Caki2 (cell line): Measurements from ENCODE around the gene PRKCH. TPM values are rescaled to one million over a fixed set of nuclear protein-coding genes. Genes with fewer than 3 reads are reported as not detected.

Experiments used
- DNase-seq: peaks from one replicate; pipeline ENCODE4 v3.0.0-alpha.2; 2015; ENCODE audit warnings: low read depth
- in situ Hi-C: cut with HindIII; loops from 2 replicates; pipeline ENCODE4 v1.10.0; 2016; ENCODE audit warnings: low sequenced_read_pairs, low pct_unique_long_range_greater_than_20kb, mixed read lengths
- total RNA-seq: library from RNA; depleted of rRNA; stranded (reverse); fragments of >200 nt; shearing (Covaris generic); gene quantifications from 2 replicates; pipeline ENCODE4 v1.2.3, GENCODE V29; 2014; ENCODE audit warnings: low replicate concordance

PRKCH gene
- total RNA-seq, 1 experiment from 2014 or later, result 1.6 TPM

DNA sequence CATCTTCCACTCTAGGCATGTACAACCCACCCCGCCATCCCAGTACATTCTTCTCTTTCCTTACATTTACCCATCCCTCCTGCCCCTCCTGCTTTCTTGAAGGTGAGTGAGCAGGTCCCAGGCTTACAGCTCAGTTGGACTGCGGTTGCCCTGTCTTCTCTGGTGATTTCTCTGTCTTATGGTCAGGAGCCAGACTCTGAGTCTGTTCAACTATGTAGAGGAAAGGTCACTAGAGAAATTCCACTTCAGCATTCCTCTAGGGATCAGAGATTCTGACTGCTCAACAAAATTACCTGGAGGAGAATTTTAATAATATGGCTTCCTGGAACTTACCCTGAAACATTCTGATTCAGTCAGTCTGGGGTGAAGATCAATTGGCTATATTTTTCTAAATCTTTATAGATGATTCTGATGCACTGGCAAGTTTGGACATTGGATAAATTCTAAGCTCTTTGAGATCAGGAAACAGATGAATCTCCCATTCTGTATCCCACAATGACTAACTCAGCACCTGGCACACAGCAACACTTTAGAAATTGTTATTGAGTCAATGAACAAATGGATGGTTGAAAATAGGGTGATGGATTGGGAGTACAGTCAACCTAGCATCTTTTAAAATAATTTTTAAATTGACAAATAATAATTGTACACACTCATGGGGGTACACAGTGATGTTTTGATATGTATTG is 245.3 kb downstream of the PRKCH start:
- in situ Hi-C loops, result no loop called here
- DNase-seq, result no peak

DNA sequence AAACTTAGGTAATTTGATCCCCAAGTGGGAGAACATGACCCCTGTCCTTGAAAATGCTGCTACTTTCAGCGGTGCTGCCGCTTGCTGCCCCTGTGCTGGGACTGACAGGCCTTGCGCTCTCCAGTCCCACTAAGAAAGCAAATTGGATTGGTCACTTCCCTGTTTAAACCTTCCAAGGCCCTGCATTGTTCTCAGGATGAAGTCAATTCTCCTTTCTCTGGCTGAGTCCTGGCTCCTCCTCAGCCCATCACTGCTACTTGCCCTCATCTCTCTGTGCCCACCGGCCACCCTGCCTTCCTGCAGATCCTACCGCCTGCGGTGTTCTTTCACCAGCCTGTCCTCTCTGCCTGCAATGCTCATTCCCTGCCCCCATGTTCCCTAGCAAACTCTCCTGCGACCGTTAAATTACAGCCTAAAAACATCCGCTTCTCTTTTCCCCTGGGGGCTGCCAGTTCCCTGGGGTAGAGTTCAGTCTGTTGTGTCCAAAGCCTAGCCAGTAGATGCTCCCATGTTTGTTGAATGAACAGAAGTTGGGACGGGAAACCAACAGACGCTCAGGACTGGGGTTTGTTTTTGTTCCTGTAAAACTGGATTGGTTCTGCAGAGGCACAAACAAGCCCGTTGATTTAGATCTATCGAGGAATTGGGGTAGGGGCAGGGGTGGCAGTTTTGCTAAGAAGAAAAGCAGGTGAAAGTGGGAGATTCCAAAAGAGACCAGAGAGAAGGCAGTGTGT is 246.6 kb downstream of the PRKCH start:
- in situ Hi-C loops, result no loop called here

DNA sequence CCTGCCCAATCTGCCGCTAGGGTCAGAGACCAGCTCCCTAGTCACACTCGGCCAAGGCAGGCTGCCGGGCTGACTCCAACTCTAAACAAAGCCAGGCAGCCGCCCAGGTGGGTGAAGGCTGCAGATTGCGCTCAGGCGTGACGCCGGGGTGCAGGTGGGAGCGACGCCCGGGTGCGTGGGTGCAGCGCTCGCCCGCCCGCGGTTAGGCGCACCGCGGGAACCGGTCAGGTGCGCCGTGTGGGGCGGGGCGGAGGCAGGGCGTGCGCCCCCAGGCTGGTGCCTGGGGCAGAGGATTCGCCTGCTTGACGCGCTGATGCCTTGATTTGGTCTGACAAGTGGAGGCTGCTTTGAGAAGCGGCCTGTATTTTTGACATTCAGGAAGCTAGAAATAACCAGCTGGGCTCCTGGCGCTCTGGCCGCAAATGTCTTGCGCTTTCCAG is 247.2 kb downstream of the PRKCH start:
- no peak for DNase-seq
- in situ Hi-C loops, result no loop called here

More for the DNA sequence above, 246.6 kb downstream of the PRKCH start:
- DNase-seq, result no peak

DNA sequence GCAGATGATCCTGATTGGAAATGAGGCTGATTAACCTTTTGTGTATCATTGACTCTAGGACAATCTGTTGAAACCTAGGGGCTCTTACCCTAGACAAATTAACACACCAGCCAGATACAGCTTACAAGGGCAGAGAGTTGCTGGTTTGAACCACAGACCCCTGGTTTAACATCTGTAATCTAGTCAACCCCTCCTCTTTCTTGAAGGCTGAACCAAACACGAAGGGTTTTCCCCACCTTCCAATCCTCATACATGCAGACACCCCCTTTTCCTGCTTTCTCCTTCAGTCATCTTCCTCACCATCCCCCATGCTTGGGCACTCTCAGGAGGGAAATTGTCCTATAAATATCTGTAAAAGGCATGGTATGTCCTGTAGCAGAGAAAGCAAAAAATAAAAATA is 247.9 kb downstream of the PRKCH start:
- no peak for DNase-seq
- in situ Hi-C loops, result no loop called here

DNA sequence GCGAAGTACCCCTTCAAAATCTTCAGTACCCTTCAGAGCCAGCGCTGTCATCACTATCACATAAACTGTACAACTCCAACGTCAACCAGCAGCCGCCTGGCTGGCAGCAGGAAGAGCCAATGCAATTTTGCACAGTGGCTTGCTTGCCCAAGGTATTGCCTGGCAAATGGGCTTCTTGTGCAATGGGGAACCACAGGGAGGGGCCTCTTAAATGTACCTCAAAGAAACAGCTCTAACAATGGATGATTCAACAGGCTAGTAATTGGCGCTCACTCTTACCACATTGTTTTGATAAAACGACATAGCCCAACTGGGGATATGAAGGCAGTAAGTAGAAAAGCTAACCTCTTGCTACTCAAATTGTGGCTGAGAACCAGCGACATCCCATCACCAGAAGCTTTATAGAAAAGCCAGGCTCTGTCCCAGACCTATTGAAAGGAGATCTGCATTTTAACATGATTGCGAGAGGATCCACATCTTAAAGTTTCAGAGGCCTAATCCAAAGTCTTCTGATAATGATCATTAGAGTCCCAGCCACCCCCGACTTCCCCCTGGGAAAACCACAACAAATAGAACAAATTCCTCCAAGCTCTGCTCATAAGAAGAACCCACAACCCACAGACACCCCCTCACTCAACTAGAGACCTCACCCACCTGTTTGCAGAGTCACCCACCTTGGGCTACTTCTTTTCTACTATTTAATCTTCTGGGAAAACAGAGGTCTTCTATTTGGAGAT is 248.6 kb downstream of the PRKCH start:
- in situ Hi-C loops, result no loop called here
- DNase-seq, result no peak

DNA sequence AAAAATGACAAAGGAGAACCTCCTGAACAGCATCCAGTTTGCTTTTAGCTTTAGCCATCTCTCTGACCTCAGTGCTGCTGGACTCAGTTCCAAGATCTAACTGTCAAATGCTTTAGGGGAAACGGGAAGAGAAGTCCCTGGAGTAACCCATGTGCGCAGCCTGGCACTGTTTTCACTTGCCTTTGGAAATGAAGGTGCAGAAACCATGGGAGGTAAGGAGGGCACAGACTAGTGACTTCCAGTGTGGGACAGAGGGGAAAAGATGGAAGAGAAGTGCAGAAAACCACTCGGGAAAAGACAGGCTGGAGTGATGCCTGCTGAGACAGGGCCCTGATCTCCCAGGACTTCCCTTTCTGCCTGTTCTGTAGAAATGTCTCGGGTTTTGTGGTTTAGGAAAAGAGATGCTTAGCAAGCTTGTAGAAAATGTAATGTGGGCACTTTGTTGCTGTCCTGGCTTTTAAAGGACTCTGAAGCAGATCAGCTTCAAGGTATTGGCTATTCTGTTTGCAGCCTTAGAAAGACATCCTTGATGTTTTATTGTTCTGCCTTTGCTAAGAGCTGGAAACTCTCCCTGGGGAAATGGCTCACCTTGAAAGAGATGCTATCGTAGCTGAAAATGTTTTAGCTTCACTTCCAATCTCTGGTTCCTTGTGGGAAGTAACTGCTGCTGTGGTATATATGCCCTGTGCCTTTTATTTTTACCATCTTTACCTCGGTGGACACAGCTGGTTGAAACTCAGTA is 249.3 kb downstream of the PRKCH start:
- in situ Hi-C loops, result no loop called here
- DNase-seq, result no peak

DNA sequence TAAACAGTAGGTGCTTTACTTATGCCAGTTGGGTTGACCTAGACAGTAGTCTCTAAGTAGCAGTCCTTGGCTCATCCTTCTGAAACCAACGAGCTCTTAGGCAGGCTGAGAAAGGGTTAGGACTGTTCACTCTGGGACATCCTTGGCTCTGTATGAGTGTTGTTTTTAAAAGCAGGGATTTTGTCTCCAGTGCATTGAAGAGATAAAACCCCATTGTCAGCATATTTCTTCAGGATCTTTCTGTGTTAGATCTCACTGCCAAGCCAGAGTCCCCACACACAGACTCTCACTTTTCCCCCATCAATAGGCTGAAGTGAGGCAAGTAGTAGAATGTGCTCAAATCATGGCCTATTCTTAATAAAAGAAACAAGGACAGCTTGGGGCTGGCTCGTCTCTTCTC is 250.5 kb downstream of the PRKCH start:
- in situ Hi-C loops, result no loop called here
- DNase-seq, result no peak

DNA sequence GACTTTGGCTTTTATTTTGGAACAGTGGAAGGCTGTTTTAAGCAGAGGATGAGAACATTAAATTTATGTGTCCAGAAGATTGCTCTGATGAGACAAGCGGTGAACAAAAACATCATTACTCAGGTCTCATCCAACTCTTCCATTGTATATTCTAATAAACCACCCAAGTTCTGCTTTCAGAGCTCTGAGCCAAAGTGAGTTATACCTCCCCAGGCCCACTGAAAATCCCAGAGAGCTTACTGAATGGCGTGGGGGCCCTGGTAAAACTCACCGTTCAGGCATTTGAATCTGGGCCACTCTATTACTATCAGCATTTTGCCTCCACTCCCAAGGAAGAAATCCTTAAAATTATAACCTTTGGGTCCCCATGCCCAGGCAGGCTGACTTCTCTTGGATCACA is 251.9 kb downstream of the PRKCH start:
- in situ Hi-C loops, result no loop called here

DNA sequence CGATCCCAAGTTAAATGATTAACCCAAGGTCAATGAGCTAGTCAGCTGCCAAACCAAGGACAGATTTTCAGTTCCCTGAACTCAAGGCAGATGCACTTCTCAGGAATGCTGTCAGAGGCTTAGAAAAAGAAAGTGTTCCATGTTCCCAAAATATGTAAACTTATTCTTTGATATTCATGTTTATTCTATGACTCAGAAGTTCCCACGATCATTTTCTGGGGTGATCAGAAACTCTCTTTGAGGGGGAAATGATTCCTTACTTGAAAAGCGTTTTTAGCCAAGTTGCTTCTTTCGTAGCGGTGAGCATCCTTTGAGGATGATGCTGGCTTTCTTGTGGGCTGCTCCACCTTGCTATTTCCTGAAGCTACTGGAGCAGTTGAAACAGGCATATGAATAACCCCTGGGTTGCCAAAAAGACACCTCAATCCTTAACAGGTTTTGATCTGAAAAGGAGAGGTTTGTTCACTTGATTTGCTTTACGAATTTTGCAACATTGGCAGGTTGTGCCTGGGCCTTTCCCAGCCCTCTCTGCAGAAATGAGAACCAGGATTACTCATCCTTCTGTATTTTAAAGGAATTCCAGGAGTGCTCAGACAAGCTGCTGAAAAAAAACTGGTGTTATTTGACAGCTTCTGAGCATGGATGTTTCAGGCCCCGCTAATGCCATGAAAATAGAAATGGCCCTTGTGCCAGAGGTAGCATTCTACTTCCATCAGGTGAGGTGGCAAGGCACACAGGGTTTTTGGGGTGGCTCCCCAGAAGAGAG is 252.6 kb downstream of the PRKCH start:
- DNase-seq, result no peak
- in situ Hi-C loops, result no loop called here

More for the DNA sequence above, 251.9 kb downstream of the PRKCH start:
- DNase-seq, result no peak

DNA sequence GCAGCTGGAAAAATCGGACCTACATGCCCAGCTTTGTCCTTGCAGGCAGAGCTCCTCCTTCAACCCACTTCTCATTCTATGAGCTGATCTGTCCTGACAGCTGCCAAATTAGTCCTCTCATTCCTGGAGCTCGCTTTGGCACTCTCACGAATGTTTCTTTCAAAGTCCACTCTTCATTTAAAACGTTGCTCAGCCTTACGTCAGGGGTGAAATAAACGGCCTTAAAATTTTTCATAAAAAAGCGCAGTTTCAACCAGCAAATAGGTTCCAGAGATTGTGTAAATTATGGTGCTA is 253.1 kb downstream of the PRKCH start:
- in situ Hi-C loops, result no loop called here
- no peak for DNase-seq

DNA sequence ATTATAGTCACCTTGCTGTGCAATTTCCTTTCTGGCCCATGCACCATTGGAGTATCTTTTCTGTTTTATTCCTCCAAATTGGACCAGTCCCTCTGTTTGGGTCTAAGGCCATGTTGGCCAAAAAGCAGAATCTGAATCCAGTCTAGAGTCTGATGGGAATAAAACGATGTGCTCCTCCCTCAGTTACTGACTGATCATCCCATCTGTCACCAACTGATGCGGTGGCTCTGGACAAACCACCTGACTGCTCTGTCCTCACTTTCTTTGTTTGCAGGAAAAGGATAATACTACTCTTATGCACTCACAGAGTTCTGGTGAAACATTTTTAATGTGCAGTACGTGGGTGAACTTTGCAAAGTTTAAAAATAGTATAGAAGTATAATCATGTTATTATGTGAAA is 253.7 kb downstream of the PRKCH start:
- no peak for DNase-seq
- in situ Hi-C loops, result no loop called here

DNA sequence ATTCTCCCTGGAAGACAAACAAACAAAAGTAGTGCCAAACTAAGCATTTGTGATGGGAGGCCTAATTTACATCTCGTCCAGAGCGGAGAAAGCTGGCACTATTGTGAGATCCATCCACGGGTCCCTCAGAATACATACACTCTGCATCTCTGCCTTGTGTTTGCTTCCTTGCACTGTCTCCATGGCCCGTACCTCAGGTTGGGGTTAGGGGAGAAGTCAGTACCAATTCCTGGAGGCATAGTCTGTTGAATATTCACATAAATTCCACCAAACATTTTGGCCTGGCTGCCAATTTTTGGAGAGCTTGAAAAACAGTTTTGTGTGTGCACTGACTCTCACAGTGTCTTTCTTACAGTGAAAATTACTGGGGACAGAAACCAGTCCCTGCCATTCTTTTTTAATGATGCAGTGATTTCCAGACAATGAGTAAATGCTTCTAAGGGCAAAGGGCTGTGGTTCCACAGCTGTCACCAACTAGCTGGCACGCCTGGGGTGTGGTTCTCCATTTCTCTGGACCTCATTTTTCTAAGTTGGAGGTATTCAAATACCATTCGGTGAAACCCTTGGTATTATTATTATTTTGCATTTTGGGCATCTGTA is 254.3 kb downstream of the PRKCH start:
- in situ Hi-C loops, result no loop called here

DNA sequence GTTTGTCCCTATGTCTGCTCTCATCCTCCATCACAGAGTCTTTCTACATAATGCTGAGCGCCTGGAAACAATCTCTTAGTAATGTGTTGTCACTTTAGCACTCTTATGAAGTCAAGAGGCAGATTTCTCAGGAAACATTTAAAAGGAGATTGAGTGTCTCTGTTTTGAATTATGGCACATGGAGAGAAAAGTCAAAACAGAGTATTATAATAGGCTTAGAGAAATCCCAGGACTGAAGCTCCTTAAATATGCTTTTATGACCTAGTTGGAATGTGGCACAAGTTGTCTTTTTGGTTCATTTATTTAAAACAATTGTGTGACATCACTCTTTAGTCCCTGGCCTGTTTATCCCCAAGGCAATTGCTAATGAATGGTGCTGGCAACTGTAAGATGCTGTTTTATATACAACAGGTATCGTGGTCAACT is 256.1 kb downstream of the PRKCH start:
- DNase-seq, result no peak
- in situ Hi-C loops, result no loop called here

More for the DNA sequence above, 254.3 kb downstream of the PRKCH start:
- no peak for DNase-seq

DNA sequence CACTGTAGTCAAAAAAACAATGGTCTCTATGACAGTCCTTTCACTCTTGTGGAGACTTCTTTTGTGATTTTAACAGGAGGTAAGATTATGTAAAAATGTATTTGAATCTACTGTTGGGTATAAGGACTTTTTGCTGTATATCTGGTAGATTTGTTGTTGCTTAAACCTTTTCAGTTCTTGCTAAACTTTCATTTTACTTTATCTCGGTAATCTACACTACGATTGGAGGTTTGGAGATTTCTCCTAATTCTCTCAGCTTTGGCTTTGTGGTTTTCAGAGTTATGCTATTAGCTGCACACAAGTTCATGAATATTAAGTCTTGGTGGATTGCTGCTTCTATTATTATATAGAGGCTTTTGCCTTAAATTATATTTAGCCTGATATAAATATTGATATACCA is 257.4 kb downstream of the PRKCH start:
- in situ Hi-C loops, result no loop called here
- no peak for DNase-seq

DNA sequence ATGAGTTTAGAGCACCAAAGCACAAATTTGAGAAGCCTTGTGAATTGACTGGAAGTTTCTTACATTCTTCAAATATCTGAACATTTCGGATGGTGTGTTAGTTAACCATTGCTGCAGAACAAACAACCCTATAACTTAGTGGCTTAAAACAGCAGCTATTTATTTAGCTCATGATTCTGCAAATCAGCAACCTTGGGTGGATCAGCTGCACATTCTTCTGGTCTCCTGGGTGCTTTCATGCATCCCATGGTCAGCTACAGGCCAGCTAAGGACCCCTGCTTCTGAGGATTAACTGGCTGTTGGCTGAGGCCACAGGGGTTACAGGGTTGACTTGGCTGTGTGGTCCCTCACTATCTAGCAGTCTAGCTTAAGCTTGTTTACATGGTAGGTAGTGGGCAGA is 260.0 kb downstream of the PRKCH start:
- no peak for DNase-seq
- in situ Hi-C loops, result no loop called here

DNA sequence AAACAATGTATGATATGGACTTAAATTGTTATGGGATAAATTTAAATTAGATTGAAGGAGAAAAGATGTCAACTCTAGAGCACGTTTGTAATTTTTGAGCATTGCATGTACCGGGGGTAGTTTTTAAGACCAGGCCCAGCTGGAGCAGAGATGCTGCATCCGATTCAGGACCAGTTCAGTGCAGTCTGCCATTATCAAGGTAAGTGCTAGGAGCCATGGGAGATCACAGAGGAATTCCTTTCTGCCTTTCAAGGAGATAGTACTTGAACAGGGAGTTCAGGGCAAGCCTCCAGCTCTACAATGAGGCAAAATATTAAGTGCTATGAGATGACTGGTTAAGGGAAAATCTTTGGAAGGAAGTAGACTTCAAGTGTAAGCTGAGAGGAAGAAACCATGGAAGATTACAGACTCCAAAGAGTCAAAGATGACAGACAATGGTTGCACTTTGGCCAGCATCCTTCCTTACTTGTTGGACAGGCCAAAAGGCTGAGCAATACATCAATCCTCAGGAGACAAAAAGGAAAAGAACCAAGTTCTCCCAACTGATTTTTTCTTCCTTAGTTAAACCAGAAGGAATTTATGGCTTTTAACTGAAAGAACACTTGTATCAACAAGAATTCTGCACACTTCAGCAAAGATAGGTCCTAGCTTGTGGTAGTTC is 260.7 kb downstream of the PRKCH start:
- in situ Hi-C loops, result no loop called here
- DNase-seq, result no peak

DNA sequence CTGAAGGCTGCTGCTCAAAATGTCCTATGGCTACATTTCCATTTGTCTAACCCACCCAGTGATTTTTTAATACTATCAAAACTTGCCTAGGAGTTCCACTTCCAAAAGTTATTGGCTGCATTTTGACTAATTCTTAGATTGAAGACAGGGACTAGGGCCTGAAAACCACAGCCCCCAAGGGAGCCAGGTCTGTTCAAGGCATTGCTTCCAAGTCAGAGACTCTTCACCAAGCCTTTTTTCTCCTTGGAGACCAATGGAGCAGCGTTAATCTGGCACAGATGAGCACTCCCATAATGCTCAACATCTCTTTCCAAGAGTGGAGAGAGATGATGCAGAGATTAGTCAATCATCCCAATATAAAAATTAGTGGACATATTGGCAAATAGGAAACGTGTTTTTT is 261.4 kb downstream of the PRKCH start:
- in situ Hi-C loops, result no loop called here
- no peak for DNase-seq
